Neural cell (in vitro differentiated cells): ENCODE results near the gene CDKL5. TPM values are rescaled to one million over a fixed set of nuclear protein-coding genes. Genes with fewer than 3 reads are reported as not detected.

ENCODE experiments used
- H2AFZ ChIP-seq: fragments of 200-600, 300-800 bp; sonication (generic), shearing (Covaris generic); 2 replicates; pipeline ENCODE4 v1.6.0; 2014; ENCODE audit warnings: low read depth, mild to moderate bottlenecking, antibody characterized with exemption, low read length, moderate library complexity
- H3F3A ChIP-seq: fragments of 200-600 bp; shearing (Covaris generic); 2 replicates; pipeline ENCODE4 v1.6.1; 2016; ENCODE audit warnings: mild to moderate bottlenecking, moderate library complexity, mixed read lengths, antibody characterized with exemption, low read length; ENCODE audit not compliant: insufficient read depth, poor library complexity, severe bottlenecking
- H3K27ac ChIP-seq: fragments of 200-600, 300-800 bp; sonication (generic), shearing (Covaris generic); 2 replicates; pipeline ENCODE4 v1.5.1; 2014; ENCODE audit warnings: mild to moderate bottlenecking, low read length, moderate library complexity
- H3K27me3 ChIP-seq: fragments of 300-800, 200-600 bp; sonication (generic), shearing (Covaris generic); 2 replicates; pipeline ENCODE4 v1.6.0; 2014; ENCODE audit warnings: mild to moderate bottlenecking, low read depth, low read length, moderate library complexity; ENCODE audit not compliant: insufficient read depth
- H3K36me3 ChIP-seq: fragments of 300-800, 200-600 bp; sonication (generic), shearing (Covaris generic); 2 replicates; pipeline ENCODE4 v1.5.1; 2014; ENCODE audit warnings: mild to moderate bottlenecking, antibody characterized with exemption, low read length, moderate library complexity; ENCODE audit not compliant: insufficient read depth
- H3K4me2 ChIP-seq: fragments of 300-800, 200-600 bp; sonication (generic), shearing (Covaris generic); 2 replicates; pipeline ENCODE4 v1.6.0; 2014; ENCODE audit warnings: mild to moderate bottlenecking, low read length
- H3K4me3 ChIP-seq: fragments of 300-800, 200-600 bp; sonication (generic), shearing (Covaris generic); 2 replicates; pipeline ENCODE4 v1.5.1; 2014; ENCODE audit warnings: mild to moderate bottlenecking, low read length, moderate library complexity
- H3K79me2 ChIP-seq: fragments of 200-600 bp; shearing (Covaris generic); replicated peaks from 2 replicates; pipeline ENCODE4 v1.6.0; 2014; ENCODE audit warnings: mild to moderate bottlenecking, low read length, moderate library complexity; ENCODE audit not compliant: insufficient read depth
- H3K9ac ChIP-seq: fragments of 300-800, 200-600 bp; sonication (generic), shearing (Covaris generic); 2 replicates; pipeline ENCODE4 v1.6.1; 2016; ENCODE audit warnings: mild to moderate bottlenecking, low read length, mixed read lengths
- H3K9me2 ChIP-seq: fragments of 200-600 bp; shearing (Covaris generic); 2 replicates; pipeline ENCODE4 v1.6.1; 2016; ENCODE audit warnings: mild to moderate bottlenecking, low read length, mixed read lengths; ENCODE audit not compliant: insufficient read depth
- H3K9me3 ChIP-seq: fragments of 200-600, 300-800 bp; sonication (generic), shearing (Covaris generic); 2 replicates; pipeline ENCODE4 v1.6.1; 2016; ENCODE audit warnings: mild to moderate bottlenecking, mixed run types, low read length, moderate library complexity, mixed read lengths
- H4K20me1 ChIP-seq: fragments of 200-600 bp; shearing (Covaris generic); 2 replicates; pipeline ENCODE4 v1.6.1; 2016; ENCODE audit warnings: mild to moderate bottlenecking, mixed run types; ENCODE audit not compliant: insufficient read depth
- EP300 ChIP-seq: fragments of 450-650 bp; conservative IDR thresholded peaks from 2 replicates; pipeline ENCODE4 v1.6.1; 2014; ENCODE audit warnings: antibody characterized with exemption, mild to moderate bottlenecking, moderate library complexity; ENCODE audit not compliant: poor library complexity, severe bottlenecking
- EZH2 ChIP-seq: fragments of 200-600, 300-800 bp; shearing (Covaris generic), sonication (generic); IDR thresholded peaks from 2 replicates; pipeline ENCODE4 v1.6.1; 2014; ENCODE audit warnings: antibody characterized with exemption, low read length, borderline replicate concordance, mild to moderate bottlenecking; ENCODE audit not compliant: insufficient read depth, poor library complexity, severe bottlenecking
- MXI1 ChIP-seq: fragments of 450-650 bp; conservative IDR thresholded peaks from 2 replicates; pipeline ENCODE4 v1.6.1; 2014; ENCODE audit warnings: antibody characterized with exemption, mild to moderate bottlenecking; ENCODE audit not compliant: poor library complexity, severe bottlenecking
- POLR2AphosphoS5 ChIP-seq: IDR thresholded peaks from 2 replicates; pipeline ENCODE4 v1.6.1; 2012
- RAD21 ChIP-seq: fragments of 450-650 bp; conservative IDR thresholded peaks from 2 replicates; pipeline ENCODE4 v1.6.1; 2014; ENCODE audit warnings: antibody characterized with exemption, mild to moderate bottlenecking, moderate library complexity
- REST ChIP-seq: IDR thresholded peaks from 2 replicates; pipeline ENCODE4 v1.6.1; 2012; ENCODE audit warnings: borderline replicate concordance
- SMC3 ChIP-seq: fragments of 450-650 bp; conservative IDR thresholded peaks from 2 replicates; pipeline ENCODE4 v1.6.1; 2014; ENCODE audit warnings: antibody characterized with exemption, mild to moderate bottlenecking, moderate library complexity; ENCODE audit not compliant: poor library complexity
- TAF1 ChIP-seq: IDR thresholded peaks from 2 replicates; pipeline ENCODE4 v1.6.1; 2012; ENCODE audit warnings: low read depth
- polyA plus RNA-seq: library from polyadenylated mRNA; depleted of rRNA; stranded (reverse); fragments of >200 nt; gene quantifications from 2 replicates; pipeline ENCODE4 v1.2.3, GENCODE V29; 2014
- TF ChIP-seq, protein P1 (sequence below): fragments of 450-650 bp; IDR thresholded peaks from 2 replicates; pipeline ENCODE4 v1.5.1; 2014; ENCODE audit warnings: antibody characterized with exemption, mild to moderate bottlenecking, moderate library complexity; ENCODE audit not compliant: poor library complexity, severe bottlenecking

Gene CDKL5
- polyA plus RNA-seq, 1 donor from 2014 or later, result 5.3 TPM

DNA sequence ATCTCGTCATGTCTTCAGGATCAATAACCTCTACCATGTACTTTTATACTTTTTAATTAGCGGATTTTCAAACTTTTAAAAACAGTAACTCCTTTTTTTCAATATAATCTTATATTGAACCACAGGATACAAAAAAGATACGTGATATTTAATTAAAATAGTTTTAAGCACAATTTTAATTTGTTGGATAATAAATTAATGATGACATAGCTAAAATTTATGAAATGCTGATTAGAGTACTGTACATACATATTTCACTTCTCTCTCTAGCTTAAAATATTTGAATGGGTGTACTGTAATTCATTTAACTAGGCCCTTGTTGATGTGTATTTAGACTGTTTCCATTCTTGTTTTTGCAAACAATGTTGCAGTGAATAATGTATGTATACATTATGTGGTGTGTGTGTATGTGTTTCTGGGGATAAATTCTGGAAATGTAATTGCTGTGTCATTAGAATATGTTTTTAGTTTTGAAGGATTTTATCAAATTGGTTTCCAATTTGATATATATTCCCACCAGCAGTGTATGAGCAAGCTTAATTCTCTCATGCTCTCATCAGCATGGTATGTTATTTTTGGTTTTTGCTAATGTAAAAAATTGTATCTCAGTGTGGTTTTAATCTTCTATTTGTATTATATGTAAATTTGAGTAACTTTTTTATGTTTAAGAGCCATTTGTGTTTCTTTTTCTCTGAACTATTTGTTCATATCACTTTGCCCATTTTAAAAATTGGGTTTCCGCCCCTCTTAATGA is 66.4 kb downstream of the CDKL5 start:
- H3K79me2 ChIP-seq, result no peaks in the 10 kb centered on the region
- no peaks in the 10 kb centered on the region for H3K9me2 ChIP-seq
- H2AFZ ChIP-seq, result no peak overlapping the region
- H3K9me3 ChIP-seq, result no peaks in the 10 kb centered on the region
- no peak overlapping the region for H3K4me3 ChIP-seq
- H3K27ac ChIP-seq, result no peak overlapping the region
- H3K27me3 ChIP-seq, result no peaks in the 10 kb centered on the region
- H3K4me2 ChIP-seq, result no peak overlapping the region
- H3K9ac ChIP-seq, result no peak overlapping the region
- H3F3A ChIP-seq, result no peaks in the 10 kb centered on the region
- no peaks in the 10 kb centered on the region for H4K20me1 ChIP-seq
- H3K36me3 ChIP-seq, result no peaks in the 10 kb centered on the region
- TF ChIP-seq, protein P1, sequence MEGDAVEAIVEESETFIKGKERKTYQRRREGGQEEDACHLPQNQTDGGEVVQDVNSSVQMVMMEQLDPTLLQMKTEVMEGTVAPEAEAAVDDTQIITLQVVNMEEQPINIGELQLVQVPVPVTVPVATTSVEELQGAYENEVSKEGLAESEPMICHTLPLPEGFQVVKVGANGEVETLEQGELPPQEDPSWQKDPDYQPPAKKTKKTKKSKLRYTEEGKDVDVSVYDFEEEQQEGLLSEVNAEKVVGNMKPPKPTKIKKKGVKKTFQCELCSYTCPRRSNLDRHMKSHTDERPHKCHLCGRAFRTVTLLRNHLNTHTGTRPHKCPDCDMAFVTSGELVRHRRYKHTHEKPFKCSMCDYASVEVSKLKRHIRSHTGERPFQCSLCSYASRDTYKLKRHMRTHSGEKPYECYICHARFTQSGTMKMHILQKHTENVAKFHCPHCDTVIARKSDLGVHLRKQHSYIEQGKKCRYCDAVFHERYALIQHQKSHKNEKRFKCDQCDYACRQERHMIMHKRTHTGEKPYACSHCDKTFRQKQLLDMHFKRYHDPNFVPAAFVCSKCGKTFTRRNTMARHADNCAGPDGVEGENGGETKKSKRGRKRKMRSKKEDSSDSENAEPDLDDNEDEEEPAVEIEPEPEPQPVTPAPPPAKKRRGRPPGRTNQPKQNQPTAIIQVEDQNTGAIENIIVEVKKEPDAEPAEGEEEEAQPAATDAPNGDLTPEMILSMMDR, result no peak
- no peak for TF ChIP-seq EZH2
- TF ChIP-seq POLR2AphosphoS5, result no peak
- no peak for TF ChIP-seq SMC3
- no peak for TF ChIP-seq MXI1
- no peak for TF ChIP-seq EP300
- no peak for TF ChIP-seq REST
- no peak for TF ChIP-seq RAD21
- no peak for TF ChIP-seq TAF1

DNA sequence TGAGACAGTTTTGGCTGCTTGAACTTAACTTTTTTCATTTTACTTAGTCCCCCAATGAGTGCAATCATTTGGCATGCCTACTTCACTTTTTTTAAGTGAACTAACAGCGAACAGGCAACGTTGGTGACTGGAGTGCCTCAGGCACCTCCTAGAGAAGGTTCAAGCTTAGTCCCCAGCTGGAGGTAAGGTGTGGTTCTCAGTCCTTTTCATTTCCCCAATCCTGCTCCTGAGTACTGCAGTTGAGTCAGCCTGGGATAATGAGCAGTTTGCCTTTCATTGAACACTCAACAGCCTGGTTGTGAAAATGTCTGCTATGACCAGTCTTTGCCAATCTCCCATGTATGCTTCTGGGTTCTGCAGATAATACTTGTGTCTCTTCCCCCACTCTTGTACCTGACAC is 109.5 kb downstream of the CDKL5 start:
- TF ChIP-seq, protein P1, result no peak
- TF ChIP-seq TAF1, result no peak
- TF ChIP-seq REST, result no peak
- no peak for TF ChIP-seq POLR2AphosphoS5
- TF ChIP-seq MXI1, result no peak
- TF ChIP-seq SMC3, result no peak
- TF ChIP-seq EP300, result no peak
- TF ChIP-seq RAD21, result no peak
- TF ChIP-seq EZH2, result no peak
- no peaks in the 10 kb centered on the region for H4K20me1 ChIP-seq
- no peak overlapping the region for H3K4me2 ChIP-seq
- H3K9me3 ChIP-seq, result no peaks in the 10 kb centered on the region
- no peaks in the 10 kb centered on the region for H3K79me2 ChIP-seq
- no peak overlapping the region for H3K9ac ChIP-seq
- no peak overlapping the region for H3K4me3 ChIP-seq
- no peaks in the 10 kb centered on the region for H3K9me2 ChIP-seq
- no peak overlapping the region for H2AFZ ChIP-seq
- H3K36me3 ChIP-seq, result no peaks in the 10 kb centered on the region
- no peaks in the 10 kb centered on the region for H3F3A ChIP-seq
- no peaks in the 10 kb centered on the region for H3K27me3 ChIP-seq
- H3K27ac ChIP-seq, result no peak overlapping the region
